ENCODE measurements around the gene CHST11. TPM values are rescaled to one million over a fixed set of nuclear protein-coding genes. Genes with fewer than 3 reads are reported as not detected.

The CHST11 gene
- total RNA-seq, 1 donor: 10.8 TPM

- no peak for TF ChIP-seq CTCF (IDR thresholded peaks at IDR 0.05; ENCODE audit: insufficient read depth, low read length)
- H3K4me3 ChIP-seq (ENCODE audit: low read depth, low read length): no peak overlapping the region
- DNase-seq (ENCODE audit: low read depth): no peak
Measured at GRCh38 chr12:104704224-104704779, 247.6 kb downstream of the CHST11 start.

GRCh38 chr12:104707194-104707593 is 250.4 kb downstream of the CHST11 start:
- H3K4me3 ChIP-seq (ENCODE audit: low read depth, low read length): no peak overlapping the region
- no peak for TF ChIP-seq CTCF (IDR thresholded peaks at IDR 0.05; ENCODE audit: insufficient read depth, low read length)
- peak; percentile 34 for DNase-seq (ENCODE audit: low read depth)

GRCh38 chr12:104707794-104708558 is 251.2 kb downstream of the CHST11 start:
- no peak for TF ChIP-seq CTCF (IDR thresholded peaks at IDR 0.05; ENCODE audit: insufficient read depth, low read length)
- no peak for DNase-seq (ENCODE audit: low read depth)
- H3K4me3 ChIP-seq (ENCODE audit: low read depth, low read length): no peak overlapping the region

- no peak overlapping the region for H3K4me3 ChIP-seq (ENCODE audit: low read depth, low read length)
- no peak for DNase-seq (ENCODE audit: low read depth)
- TF ChIP-seq CTCF (IDR thresholded peaks at IDR 0.05; ENCODE audit: insufficient read depth, low read length): no peak
Measured at GRCh38 chr12:104708891-104709290, 252.1 kb downstream of the CHST11 start.

GRCh38 chr12:104709692-104710435 is 253.1 kb downstream of the CHST11 start:
- TF ChIP-seq CTCF (IDR thresholded peaks at IDR 0.05; ENCODE audit: insufficient read depth, low read length): no peak
- no peak overlapping the region for H3K4me3 ChIP-seq (ENCODE audit: low read depth, low read length)
- DNase-seq (ENCODE audit: low read depth): no peak

- DNase-seq (ENCODE audit: low read depth): peak; percentile 87
- H3K4me3 ChIP-seq (ENCODE audit: low read depth, low read length): peak overlapping the region; percentile 22
- TF ChIP-seq CTCF (IDR thresholded peaks at IDR 0.05; ENCODE audit: insufficient read depth, low read length): no peak
Measured at GRCh38 chr12:104710940-104711689, 254.4 kb downstream of the CHST11 start.
